Measurements from ENCODE around the gene MGP. TPM values are rescaled to one million over a fixed set of nuclear protein-coding genes. Genes with fewer than 3 reads are reported as not detected.

MGP gene
- total and polyA plus RNA-seq, 2 of the 4 experiments (the other 2 are of a cell fraction), result 1.4 to 2.7 TPM

DNA sequence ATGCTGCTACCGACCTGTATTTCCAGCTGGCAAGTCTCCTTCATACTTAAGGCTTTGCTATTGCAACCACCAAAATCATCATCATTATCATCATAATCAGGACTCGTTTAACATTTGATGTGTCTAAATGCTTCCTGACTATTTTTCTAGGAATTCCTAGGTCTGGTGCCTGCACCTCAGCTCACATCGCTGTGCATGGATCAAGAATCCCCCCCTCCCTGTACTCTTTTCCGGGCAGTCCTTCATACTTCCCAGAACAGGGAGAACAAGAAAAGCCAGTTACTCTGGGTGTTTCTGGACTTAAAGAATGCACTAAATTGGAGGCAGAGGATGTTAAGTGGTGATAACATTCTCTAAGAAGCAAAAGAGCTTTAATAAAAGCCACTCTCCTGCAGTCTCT, 43.3 kb upstream of the MGP start:
- no peak for TF ChIP-seq RAD21 (IDR thresholded peaks at IDR 0.05; ENCODE audit: low read length)
- TF ChIP-seq, protein P1, sequence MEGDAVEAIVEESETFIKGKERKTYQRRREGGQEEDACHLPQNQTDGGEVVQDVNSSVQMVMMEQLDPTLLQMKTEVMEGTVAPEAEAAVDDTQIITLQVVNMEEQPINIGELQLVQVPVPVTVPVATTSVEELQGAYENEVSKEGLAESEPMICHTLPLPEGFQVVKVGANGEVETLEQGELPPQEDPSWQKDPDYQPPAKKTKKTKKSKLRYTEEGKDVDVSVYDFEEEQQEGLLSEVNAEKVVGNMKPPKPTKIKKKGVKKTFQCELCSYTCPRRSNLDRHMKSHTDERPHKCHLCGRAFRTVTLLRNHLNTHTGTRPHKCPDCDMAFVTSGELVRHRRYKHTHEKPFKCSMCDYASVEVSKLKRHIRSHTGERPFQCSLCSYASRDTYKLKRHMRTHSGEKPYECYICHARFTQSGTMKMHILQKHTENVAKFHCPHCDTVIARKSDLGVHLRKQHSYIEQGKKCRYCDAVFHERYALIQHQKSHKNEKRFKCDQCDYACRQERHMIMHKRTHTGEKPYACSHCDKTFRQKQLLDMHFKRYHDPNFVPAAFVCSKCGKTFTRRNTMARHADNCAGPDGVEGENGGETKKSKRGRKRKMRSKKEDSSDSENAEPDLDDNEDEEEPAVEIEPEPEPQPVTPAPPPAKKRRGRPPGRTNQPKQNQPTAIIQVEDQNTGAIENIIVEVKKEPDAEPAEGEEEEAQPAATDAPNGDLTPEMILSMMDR (conservative IDR thresholded peaks at IDR 0.05; ENCODE audit: low read depth, low read length), result no peak
- no peak for TF ChIP-seq FOS (IDR thresholded peaks at IDR 0.05; ENCODE audit: low read depth, low read length)
- TF ChIP-seq MAZ (IDR thresholded peaks at IDR 0.05; ENCODE audit: borderline replicate concordance, low read depth, low read length), result no peak
- TF ChIP-seq SMC3 (IDR thresholded peaks at IDR 0.05; ENCODE audit: low read depth, low read length), result no peak
- TF ChIP-seq MXI1 (IDR thresholded peaks at IDR 0.05; ENCODE audit: borderline replicate concordance, low read depth, low read length), result no peak
- no peak for TF ChIP-seq POLR2A (IDR thresholded peaks at IDR 0.05; ENCODE audit: low read depth, low read length)
- TF ChIP-seq BHLHE40 (IDR thresholded peaks at IDR 0.05; ENCODE audit: low read depth, low read length), result no peak
- no peak for TF ChIP-seq MAFK (IDR thresholded peaks at IDR 0.05; ENCODE audit: low read depth, low read length)
- TF ChIP-seq RCOR1 (IDR thresholded peaks at IDR 0.05; ENCODE audit: insufficient replicate concordance, low read length), result no peak
- Histone ChIP-seq H2BK15ac (ENCODE audit: low read depth, low read length) (peak overlapping the region; percentile 7; the same call in 2 of the 3 replicates), H3K9me3 (ENCODE audit: control insufficient read depth, insufficient read depth, low read length) (no peaks in the 10 kb centered on the region), H3K79me1 (ENCODE audit: low read depth in 1 of 2, low read length in 2 of 2) (no peaks in the 10 kb centered on the region), H4K5ac (ENCODE audit: low read depth, low read length) (peak overlapping the region; percentile 82), H3K23ac (ENCODE audit: low read depth, low read length) (peak overlapping the region; percentile 7; the same call in 1 of the 2 replicates), H3K4me2 (ENCODE audit: low read depth, low read length) (peak overlapping the region; percentile 76), H3K27ac (ENCODE audit: insufficient read depth, low read length) (peak overlapping the region; percentile 79; the same call in 1 of the 2 replicates), H2BK5ac (ENCODE audit: low read depth, low read length, poor library complexity, severe bottlenecking) (peak overlapping the region; percentile 24), H3K27me3 (ENCODE audit: control insufficient read depth, insufficient read depth, low read length) (no peaks in the 10 kb centered on the region), H3K18ac (ENCODE audit: low read depth, low read length) (peak overlapping the region; percentile 69), H2BK20ac (ENCODE audit: low read depth, low read length) (no peak overlapping the region), H3K9ac (ENCODE audit: low read depth, low read length) (no peak overlapping the region; the same call in 1 of the 2 replicates), H4K91ac (ENCODE audit: insufficient read depth, low read depth, low read length) (no peak overlapping the region), H3K4me3 (ENCODE audit: insufficient read depth, low read depth, low read length) (no peak overlapping the region), H3K56ac (ENCODE audit: extremely low read depth, insufficient read depth, low read length) (no peak overlapping the region), H4K8ac (ENCODE audit: low read depth in 2 of 2, low read length in 2 of 2) (no peak overlapping the region), H2AK5ac (ENCODE audit: low read depth, low read length) (no peak overlapping the region), H3K9me1 (ENCODE audit: insufficient read depth, low read length) (no peaks in the 10 kb centered on the region; the same call in 1 of the 2 replicates), H4K20me1 (ENCODE audit: insufficient read depth, low read length) (no peaks in the 10 kb centered on the region), H2BK120ac (ENCODE audit: low read depth, low read length) (peak overlapping the region; percentile 12; the same call in 1 of the 2 replicates), H3K4me1 (ENCODE audit: control insufficient read depth, insufficient read depth, low read length) (peaks cover 4% of the 10 kb centered on the region), H2AFZ (replicated peaks; ENCODE audit: low read length, poor library complexity) (peak overlapping the region; percentile 64), H3K4ac (ENCODE audit: low read depth, low read length) (no peak overlapping the region), H3K14ac (replicated peaks; ENCODE audit: low read depth, low read length) (no peak overlapping the region; the same call in 1 of the 2 replicates), H3K36me3 (ENCODE audit: control insufficient read depth, insufficient read depth, low read length) (no peaks in the 10 kb centered on the region), H2AK9ac (replicated peaks; ENCODE audit: low read depth, low read length, poor library complexity) (no peak overlapping the region)
- 17% methylated on average over 2 of the region's 4 CpGs; no CpG with 5 or more reads in 1 of the 2 experiments for WGBS, 2 experiments (ENCODE audit: extremely low coverage in 2 of 2, insufficient read length in 1 of 2)
- peak; percentile 35 for ATAC-seq (ENCODE audit: low read depth)
- in situ Hi-C loops (cut with MboI; ENCODE audit: low sequenced_read_pairs), result no loop called here
- intact Hi-C loops (cut with micrococcal nuclease), result no loop called here
- BruUV-seq (replicated peaks), result no TSS peak
- ChIA-PET CTCF (no interaction called here), POLR2A (ENCODE audit: unreplicated experiment) (no interaction called here)
- DNase-seq, result no peak
- dilution Hi-C loops (cut with HindIII; ENCODE audit: low sequenced_read_pairs, unreplicated experiment), result no loop called here

Data from IMR-90 (cell line).